22Rv1 (cell line): ENCODE measurements around the gene CERS1.

Experiments used
- ZFX ChIP-seq: fragments of 450-650 bp; IDR thresholded peaks from 2 replicates; pipeline ENCODE4 v1.6.1; 2017; ENCODE audit warnings: antibody characterized with exemption, borderline replicate concordance
- TF ChIP-seq, protein P1 (sequence below): fragments of 450-650 bp; IDR thresholded peaks from 2 replicates; pipeline ENCODE4 v1.5.1; 2017; ENCODE audit warnings: mild to moderate bottlenecking

DNA sequence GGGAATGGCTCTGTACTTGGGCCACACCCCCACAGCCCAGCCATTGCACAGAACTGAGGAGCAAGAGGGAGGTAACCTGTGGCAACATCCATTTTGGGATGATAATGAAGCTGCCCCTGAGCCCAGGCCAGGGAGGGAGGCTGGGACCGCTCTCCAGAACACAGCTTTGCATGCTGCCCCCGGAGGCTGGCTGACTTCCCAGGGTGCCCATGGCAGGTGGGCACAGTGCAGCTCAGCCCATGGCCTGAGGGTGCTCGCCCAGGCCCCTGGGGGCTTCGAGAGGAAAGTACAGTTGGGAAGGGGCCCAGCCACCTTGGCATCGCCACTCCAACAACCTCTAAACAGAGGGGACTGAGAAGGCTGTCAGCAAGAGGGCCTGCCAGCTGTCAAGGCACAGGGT lies 17.5 kb upstream of the CERS1 start:
- TF ChIP-seq, protein P1, sequence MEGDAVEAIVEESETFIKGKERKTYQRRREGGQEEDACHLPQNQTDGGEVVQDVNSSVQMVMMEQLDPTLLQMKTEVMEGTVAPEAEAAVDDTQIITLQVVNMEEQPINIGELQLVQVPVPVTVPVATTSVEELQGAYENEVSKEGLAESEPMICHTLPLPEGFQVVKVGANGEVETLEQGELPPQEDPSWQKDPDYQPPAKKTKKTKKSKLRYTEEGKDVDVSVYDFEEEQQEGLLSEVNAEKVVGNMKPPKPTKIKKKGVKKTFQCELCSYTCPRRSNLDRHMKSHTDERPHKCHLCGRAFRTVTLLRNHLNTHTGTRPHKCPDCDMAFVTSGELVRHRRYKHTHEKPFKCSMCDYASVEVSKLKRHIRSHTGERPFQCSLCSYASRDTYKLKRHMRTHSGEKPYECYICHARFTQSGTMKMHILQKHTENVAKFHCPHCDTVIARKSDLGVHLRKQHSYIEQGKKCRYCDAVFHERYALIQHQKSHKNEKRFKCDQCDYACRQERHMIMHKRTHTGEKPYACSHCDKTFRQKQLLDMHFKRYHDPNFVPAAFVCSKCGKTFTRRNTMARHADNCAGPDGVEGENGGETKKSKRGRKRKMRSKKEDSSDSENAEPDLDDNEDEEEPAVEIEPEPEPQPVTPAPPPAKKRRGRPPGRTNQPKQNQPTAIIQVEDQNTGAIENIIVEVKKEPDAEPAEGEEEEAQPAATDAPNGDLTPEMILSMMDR: no peak
- no peak for TF ChIP-seq ZFX
